Middle frontal gyrus (tissue), 1 donor: ENCODE results near the gene PDK2.
A peak's percentile ranks its signal among the peaks of the same experiment; 100 is the strongest.

Experiments
- DNase-seq: peaks from one replicate; pipeline ENCODE4 v3.0.0-alpha.2; 2015; ENCODE audit warnings: low spot score; ENCODE audit errors: extremely low spot score

Gene PDK2

GRCh38 chr17:50078430-50078829, 16.7 kb upstream of the PDK2 start:
- DNase-seq, result no peak

GRCh38 chr17:50079334-50080095, 15.6 kb upstream of the PDK2 start:
- no peak for DNase-seq

- no peak for DNase-seq
Observed at GRCh38 chr17:50080096-50080480, 15.1 kb upstream of the PDK2 start.

GRCh38 chr17:50080827-50081226, 14.3 kb upstream of the PDK2 start:
- no peak for DNase-seq

GRCh38 chr17:50081757-50082156, 13.4 kb upstream of the PDK2 start:
- no peak for DNase-seq

- DNase-seq, result no peak
Observed at GRCh38 chr17:50087246-50087911, 7.8 kb upstream of the PDK2 start.

- no peak for DNase-seq
Observed at GRCh38 chr17:50087912-50088405, 7.2 kb upstream of the PDK2 start.

GRCh38 chr17:50088952-50089825, 6.0 kb upstream of the PDK2 start:
- DNase-seq, result no peak

GRCh38 chr17:50090071-50090470, 5.1 kb upstream of the PDK2 start:
- no peak for DNase-seq

GRCh38 chr17:50090971-50091917, 3.9 kb upstream of the PDK2 start:
- no peak for DNase-seq

- DNase-seq, result no peak
Observed at GRCh38 chr17:50091918-50092285, 3.2 kb upstream of the PDK2 start.

GRCh38 chr17:50093246-50093645, 1.9 kb upstream of the PDK2 start:
- DNase-seq, result no peak

GRCh38 chr17:50093807-50094206, 1.3 kb upstream of the PDK2 start:
- DNase-seq, result no peak

- peak; percentile 94 for DNase-seq
Observed at GRCh38 chr17:50094243-50094752, 853 bp upstream of the PDK2 start.

- DNase-seq, result no peak
Observed at GRCh38 chr17:50095626-50096037, 481 bp downstream of the PDK2 start.

GRCh38 chr17:50096092-50096491, 941 bp downstream of the PDK2 start:
- no peak for DNase-seq

- DNase-seq, result no peak
Observed at GRCh38 chr17:50096758-50097157, 1.6 kb downstream of the PDK2 start.

- no peak for DNase-seq
Observed at GRCh38 chr17:50097455-50097854, 2.3 kb downstream of the PDK2 start.

- DNase-seq, result no peak
Observed at GRCh38 chr17:50097926-50098325, 2.8 kb downstream of the PDK2 start.

- no peak for DNase-seq
Observed at GRCh38 chr17:50098583-50098982, 3.4 kb downstream of the PDK2 start.

- no peak for DNase-seq
Observed at GRCh38 chr17:50099003-50099402, 3.9 kb downstream of the PDK2 start.
